HG03439 (cell line): ENCODE data around the gene NAA15.
A peak's percentile ranks its signal among the peaks of the same experiment; 100 is the strongest.
"Not testable (repeated sequence)": the region's sequence is repeated elsewhere in the genome, so short reads cannot be mapped to it uniquely, and the experiment has no call there.

Source experiments
- ATAC-seq: cut with Tn5 transposase; IDR thresholded peaks from one replicate; pipeline ENCODE4 v1.9.1; 2021; ENCODE audit warnings: mild to moderate bottlenecking, moderate library complexity; ENCODE audit not compliant: unreplicated experiment

NAA15 gene

GRCh38 chr4:139444881-139445280 lies 143.6 kb downstream of the NAA15 start:
- ATAC-seq = not testable (repeated sequence)

DNA sequence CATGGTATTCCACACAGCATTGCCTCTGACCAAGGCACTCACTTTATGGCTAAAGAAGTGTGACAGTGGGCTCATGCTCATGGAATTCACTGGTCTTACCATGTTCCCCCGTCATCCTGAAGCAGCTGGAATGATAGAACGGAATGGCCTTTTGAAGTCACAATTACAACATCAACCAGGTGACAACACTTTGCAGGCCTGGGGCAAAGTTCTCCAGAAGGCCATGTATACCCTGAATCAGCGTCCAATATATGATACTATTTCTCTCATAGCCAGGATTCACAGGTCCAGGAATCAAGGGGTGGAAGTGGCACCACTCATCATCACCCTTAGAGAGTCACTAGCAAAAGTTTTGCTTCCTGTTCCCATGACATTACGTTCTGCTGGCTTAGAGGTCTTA lies 145.8 kb downstream of the NAA15 start:
- ATAC-seq = not testable (repeated sequence)

DNA sequence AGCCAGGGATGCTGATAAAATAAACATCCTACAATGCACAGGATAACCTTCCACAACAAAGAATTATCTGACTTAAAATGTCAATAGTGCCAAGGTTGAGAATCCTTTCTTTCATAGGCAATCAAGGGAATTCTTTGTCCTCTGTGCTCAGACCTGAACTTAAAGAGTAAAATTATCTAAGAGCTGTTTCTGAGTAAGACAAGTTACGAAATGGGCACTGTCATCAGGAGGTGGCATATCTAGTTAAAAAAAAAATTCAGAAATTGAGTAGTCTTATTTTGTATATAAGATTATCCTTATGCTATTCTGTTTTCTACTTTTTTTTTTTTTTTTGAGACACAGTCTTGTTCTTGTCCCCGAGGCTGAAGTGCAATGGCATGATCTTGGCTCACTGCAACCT lies 149.3 kb downstream of the NAA15 start:
- ATAC-seq = no peak

DNA sequence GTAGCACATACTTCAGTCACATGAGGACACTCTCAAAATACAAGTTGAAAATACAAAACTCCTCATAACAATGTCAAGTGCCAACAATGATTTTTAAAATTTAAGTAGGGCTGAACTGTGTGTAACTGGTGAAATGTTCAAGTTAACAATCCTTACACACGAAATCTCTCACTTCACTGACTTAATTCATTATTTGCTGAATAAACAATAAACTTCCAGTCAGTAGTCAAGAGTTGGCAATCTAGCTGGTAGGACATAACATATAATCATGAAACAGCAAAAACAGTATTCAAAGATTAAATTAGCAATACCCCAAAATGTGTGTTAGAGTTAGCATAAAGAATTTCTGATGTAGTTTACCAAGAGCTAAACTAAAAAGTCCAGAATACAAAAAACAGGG lies 150.7 kb downstream of the NAA15 start:
- ATAC-seq = no peak

GRCh38 chr4:139453041-139453370 lies 151.7 kb downstream of the NAA15 start:
- ATAC-seq = peak; percentile 49

- ATAC-seq = peak; percentile 91
Observed at GRCh38 chr4:139453371-139454110, 152.2 kb downstream of the NAA15 start.

GRCh38 chr4:139454111-139455045 lies 153.1 kb downstream of the NAA15 start, which contains the start of gene RAB33B:
Gene RAB33B (plus strand): TSS chr4:139454121. CDS start chr4:139454196, 75 bp downstream.
- ATAC-seq = peak; percentile 4

GRCh38 chr4:139455126-139455538 lies 153.8 kb downstream of the NAA15 start:
- no peak for ATAC-seq

DNA sequence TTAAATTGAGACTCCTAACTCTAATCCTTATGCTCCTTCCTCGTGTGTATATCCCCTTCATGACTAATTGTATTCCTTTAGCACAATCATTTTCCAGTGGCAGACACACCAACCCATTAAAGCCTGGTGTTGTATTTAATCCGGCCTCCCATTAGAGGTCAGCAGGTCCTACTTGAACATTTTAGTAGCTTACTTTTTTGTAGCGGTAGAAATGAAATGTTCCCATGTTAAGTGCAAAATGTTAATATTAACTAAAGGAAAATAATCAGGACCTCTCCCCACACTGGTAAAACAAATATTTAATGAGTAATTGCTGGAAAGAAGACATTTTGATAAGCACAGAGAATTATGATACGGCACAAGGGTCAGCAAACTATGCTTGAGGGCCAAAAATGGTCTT lies 156.0 kb downstream of the NAA15 start:
- ATAC-seq = no peak

DNA sequence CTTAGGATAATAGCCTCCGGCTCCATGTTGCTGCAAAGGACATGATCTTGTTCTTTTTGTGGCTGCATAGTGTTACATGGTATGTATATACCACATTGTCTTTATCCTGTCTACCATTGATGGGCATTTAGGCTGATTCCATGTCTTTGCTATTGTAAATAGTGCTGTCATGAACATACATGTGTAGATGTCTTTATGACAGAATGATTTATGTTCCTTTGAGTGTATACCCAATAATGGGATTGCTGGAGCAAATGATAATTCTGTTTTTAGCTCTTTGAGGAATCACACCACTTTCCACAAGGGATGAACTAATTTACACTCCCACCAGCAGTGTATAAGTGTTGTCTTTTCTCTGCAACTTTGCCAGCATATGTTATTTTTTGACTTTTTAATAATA lies 157.2 kb downstream of the NAA15 start:
- ATAC-seq = no peak

- no peak for ATAC-seq
Observed at GRCh38 chr4:139458999-139459398, 157.7 kb downstream of the NAA15 start.

DNA sequence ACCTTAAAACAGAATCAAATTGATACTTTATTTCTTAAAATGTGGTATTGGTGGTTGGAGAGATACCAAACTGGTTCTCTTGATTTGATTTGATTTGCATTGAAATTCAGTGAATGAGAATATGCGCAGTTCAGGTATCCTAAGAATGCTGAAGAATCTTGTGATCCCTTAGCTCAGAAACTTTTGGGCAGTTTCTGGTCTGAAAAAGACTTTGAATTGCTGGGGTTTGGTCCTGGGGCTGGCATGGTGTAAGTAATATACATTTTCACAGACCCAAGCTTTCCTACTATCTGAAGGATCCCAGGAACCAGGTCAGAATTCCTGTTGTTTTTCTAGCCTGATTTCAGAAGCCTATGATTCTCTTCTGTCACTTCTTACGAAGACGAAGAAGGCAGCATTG lies 159.3 kb downstream of the NAA15 start:
- ATAC-seq = no peak

DNA sequence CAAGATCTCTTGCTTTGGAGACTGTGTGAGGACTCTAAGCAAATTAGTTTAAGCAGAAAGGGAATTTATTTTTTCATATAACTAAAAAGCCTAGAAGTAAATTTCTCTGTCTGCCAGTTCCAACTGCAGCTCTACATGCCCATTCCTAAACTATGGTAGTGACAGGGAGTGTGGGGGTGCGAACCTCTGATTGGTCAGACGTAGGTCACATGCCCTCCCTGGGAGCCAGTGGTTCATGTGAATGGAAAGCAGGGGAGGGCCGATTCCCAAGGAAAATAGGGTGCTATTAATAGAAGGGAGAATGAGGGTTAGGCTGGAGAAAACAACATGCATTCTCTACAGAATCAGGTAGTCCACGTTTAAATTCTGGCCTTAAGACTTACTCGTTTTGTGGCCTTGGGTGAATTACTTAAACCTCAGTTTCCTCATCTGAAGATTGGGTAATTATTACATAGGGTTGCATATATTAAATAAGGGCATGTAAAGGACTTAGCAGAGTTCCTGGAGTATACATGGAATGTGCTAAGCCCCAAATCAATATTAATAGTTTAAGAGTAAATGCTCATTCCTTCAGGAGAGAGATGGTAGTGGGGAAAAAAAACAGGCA lies 159.8 kb downstream of the NAA15 start:
- no peak for ATAC-seq

DNA sequence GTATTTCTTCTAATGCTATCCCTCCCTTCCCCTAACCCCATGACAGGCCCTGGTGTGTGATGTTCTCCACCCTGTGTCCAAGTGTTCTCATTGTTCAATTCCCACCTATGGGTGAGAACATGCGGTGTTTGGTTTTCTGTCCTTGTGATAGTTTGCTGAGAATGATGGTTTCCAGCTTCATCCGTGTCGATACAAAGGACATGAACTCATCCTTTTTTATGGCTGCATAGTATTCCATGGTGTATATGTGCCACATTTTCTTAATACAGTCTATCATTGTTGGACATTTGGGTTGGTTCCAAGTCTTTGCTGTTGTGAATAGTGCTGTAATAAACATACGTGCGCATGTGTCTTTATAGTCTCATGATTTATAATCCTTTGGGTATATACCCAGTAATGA lies 163.2 kb downstream of the NAA15 start:
- ATAC-seq = not testable (repeated sequence)

DNA sequence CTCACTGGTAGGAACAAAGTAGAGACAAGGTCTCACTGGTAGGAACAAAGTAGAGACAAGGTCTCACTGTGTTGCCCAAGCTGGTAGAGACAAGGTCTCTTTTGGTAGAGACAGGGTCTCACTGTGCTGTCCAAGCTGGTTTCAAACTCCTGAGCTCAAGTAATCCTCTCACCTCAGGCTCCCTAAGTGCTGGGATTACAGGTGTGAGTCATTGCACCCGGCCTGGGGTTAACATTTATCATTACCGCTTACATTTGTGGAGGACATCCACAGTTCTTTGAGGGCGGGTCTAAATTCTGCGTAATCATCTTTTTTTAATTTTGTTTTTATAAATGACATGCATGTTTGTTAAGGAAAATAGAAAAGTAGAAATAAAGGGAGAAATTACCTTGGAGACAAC lies 164.6 kb downstream of the NAA15 start:
- no peak for ATAC-seq

GRCh38 chr4:139468756-139469155 lies 167.5 kb downstream of the NAA15 start:
- ATAC-seq = not testable (repeated sequence)

- ATAC-seq = no peak
Observed at GRCh38 chr4:139469216-139469615, 167.9 kb downstream of the NAA15 start.
